Breast epithelium (tissue), 3 donors: ENCODE measurements around the gene RIPPLY3.

ENCODE experiments used
- POLR2A ChIP-seq: fragments of 450-650 bp; IDR thresholded peaks from one replicate; pipeline ENCODE4 v1.6.1; 2016; ENCODE audit warnings: antibody characterized with exemption, mild to moderate bottlenecking, moderate library complexity
- POLR2AphosphoS5 ChIP-seq, 3 donors: sonication (generic); formaldehyde crosslinking; IDR thresholded peaks; one replicate each; pipeline ENCODE4 v1.6.1; 2017; ENCODE audit warnings: antibody characterized with exemption in 3 of 3

DNA sequence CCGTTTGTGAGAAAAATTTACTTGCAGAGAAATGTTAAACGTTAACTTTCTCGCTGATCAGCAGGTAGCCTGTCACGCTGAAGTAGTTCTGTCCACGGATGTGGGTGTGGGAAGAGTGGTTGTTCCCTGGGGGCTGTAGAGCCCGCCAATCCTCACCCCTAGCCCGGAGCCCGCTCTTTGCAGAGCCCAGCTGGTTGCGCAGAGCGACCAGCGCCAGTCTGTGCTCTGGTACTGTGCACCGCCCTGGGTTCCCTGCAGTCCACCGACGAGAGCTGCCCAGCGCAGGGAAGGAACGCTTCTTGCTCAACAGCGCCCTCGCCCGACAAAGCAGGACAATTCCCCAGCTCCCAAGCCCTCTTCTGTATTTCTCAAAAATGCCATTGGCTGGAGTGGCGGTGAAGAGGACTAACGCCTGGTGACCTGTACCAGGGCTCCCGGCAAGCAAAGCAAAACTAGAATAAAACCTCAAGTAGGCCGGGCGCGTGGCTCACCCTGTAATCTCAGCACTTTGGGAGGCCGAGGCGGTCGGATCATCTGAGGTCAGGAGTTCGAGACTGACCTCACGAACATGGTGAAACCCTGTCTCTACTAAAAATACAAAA is 3.3 kb downstream of the RIPPLY3 start:
- no peak for TF ChIP-seq POLR2AphosphoS5 (IDR thresholded peaks at IDR 0.05)
- TF ChIP-seq POLR2A: no peak
